Subcutaneous abdominal adipose tissue (tissue), 5 donors: ENCODE data around the gene SIAH1.
"Not testable (repeated sequence)": the region's sequence is repeated elsewhere in the genome, so short reads cannot be mapped to it uniquely, and the experiment has no call there.

Experiments
- H3K27ac ChIP-seq: one replicate; pipeline ENCODE4 v1.7.0; 2013; ENCODE audit warnings: low read depth, mild to moderate bottlenecking, inconsistent platforms, low read length, moderate library complexity
- H3K27me3 ChIP-seq, 5 donors: one replicate each; pipeline ENCODE4 v1.7.0; 2013; ENCODE audit warnings: low read length in 5 of 5, inconsistent platforms in 1 of 5; ENCODE audit not compliant: control insufficient read depth in 5 of 5, insufficient read depth in 4 of 5
- H3K36me3 ChIP-seq, 5 donors: one replicate each; pipeline ENCODE4 v1.7.0; 2013; ENCODE audit warnings: low read length in 5 of 5; ENCODE audit not compliant: control insufficient read depth in 5 of 5, insufficient read depth in 5 of 5
- H3K4me1 ChIP-seq, 5 donors: one replicate each; pipeline ENCODE4 v1.7.0; 2013; ENCODE audit warnings: low read length in 5 of 5, mild to moderate bottlenecking in 3 of 5, moderate library complexity in 1 of 5; ENCODE audit not compliant: control insufficient read depth in 5 of 5, insufficient read depth in 5 of 5
- H3K4me3 ChIP-seq, 5 donors: one replicate each; pipeline ENCODE4 v1.7.0; 2013; ENCODE audit warnings: low read length in 5 of 5, low read depth in 1 of 5
- H3K9ac ChIP-seq, 5 donors: one replicate each; pipeline ENCODE4 v1.7.0; 2013; ENCODE audit warnings: low read length in 5 of 5, mild to moderate bottlenecking in 4 of 5, moderate library complexity in 3 of 5
- H3K9me3 ChIP-seq, 5 donors: one replicate each; pipeline ENCODE4 v1.7.0; 2013; ENCODE audit warnings: low read length in 5 of 5; ENCODE audit not compliant: control insufficient read depth in 5 of 5
- donor health status: healthy.
- donor health status: healthy.
- donor health status: healthy.
- donor health status: healthy.
- donor health status: healthy.

SIAH1 gene

DNA sequence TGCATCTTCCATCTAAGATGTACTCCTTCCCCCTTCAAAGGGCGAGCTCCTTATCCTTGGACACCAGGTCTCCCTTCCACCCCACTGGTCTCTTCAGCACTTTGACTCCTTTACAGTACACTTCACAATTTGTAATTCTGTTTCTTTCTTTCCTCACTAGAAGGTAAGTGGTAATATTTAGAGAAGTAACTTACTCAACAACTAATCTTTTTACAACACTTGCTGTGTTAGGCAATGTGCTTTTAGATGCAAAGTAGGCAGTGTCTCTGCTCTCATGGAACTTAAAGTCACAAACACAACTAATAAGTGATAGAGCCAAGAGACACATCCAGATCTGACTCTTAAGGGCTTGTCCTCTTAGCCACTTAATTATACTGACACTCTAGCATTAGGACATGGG, 6.4 kb downstream of the SIAH1 start:
- Histone ChIP-seq H3K9ac (peak overlapping the region in 1 of 5 donors; percentile 19), H3K4me1 (peaks cover 4 to 92% (median 80%) of the 10 kb centered on the region in 5 donors)

DNA sequence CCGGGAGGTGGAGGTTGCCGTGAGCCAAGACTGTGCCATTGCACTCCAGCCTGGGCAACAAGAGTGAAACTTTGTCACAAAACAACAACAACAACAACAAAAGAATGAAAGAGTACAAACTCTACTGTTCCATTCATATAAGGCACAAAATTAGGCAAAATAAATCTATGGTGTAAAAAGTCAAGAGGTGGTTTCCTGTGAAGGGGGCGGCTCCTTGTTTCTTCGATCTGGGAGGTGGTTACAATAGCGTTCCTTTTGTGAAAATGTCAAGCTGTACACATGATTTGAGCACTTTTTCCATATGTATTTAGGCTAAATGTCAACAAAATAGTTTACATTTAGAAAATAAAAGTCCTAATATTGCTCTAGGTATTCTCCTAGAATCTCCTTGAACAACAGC, 6.9 kb downstream of the SIAH1 start:
- Histone ChIP-seq H3K9me3 (no peaks in the 10 kb centered on the region), H3K27ac (peak overlapping the region; percentile 38), H3K4me3 (no peak overlapping the region), H3K27me3 (no peaks in the 10 kb centered on the region), H3K36me3 (no peaks in the 10 kb centered on the region), H3K9ac (no peak overlapping the region), H3K4me1 (peaks cover 3 to 92% (median 80%) of the 10 kb centered on the region in 5 donors)

More for the DNA sequence above, 6.4 kb downstream of the SIAH1 start:
- H3K4me3 ChIP-seq = no peak overlapping the region
- H3K9me3 ChIP-seq = no peaks in the 10 kb centered on the region
- no peaks in the 10 kb centered on the region for H3K27me3 ChIP-seq
- peak overlapping the region; percentile 38 for H3K27ac ChIP-seq
- H3K36me3 ChIP-seq = no peaks in the 10 kb centered on the region

DNA sequence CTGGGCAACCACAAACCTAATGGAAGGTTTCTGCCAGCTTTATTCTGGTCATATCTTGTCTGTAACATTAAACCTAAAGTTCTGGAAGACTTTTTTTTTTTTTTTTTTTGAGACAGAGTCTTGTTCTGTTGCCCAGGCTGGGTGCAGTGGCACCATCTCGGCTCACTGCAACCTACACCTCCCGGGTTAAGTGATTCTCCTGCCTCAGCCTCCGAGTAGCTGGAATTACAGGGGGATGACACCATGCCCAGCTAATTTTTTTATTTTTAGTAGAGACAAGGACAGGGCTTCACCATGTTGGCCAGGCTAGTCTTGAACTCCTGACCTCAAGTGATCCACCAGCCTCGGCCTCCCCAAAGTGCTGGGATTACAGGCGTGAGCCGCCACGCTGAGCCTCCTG, 7.9 kb downstream of the SIAH1 start:
- not testable (repeated sequence) for H3K27ac ChIP-seq, H3K27me3 ChIP-seq, H3K9me3 ChIP-seq, H3K4me3 ChIP-seq, H3K9ac ChIP-seq, H3K36me3 ChIP-seq
- H3K4me1 ChIP-seq = peaks cover 5 to 91% (median 76%) of the 10 kb centered on the region in 5 donors

DNA sequence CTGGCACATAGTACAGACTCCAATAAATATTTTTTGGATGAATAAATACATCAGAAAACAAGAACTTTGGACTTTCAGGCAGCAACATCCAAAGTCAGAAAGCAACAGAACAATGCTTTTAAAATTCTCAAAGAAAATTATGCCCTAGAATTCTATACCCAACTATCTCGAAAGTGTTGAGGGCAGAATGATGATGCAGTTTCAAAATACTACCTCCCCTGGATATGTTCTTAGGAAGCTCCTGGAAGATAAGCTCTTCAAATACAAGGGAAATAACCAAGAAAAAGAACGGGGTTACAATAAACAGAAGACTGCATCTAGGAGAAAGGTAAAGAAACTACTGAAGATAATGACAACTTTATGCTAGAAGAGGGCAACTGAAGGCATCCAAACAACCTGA, 11.0 kb downstream of the SIAH1 start:
- H3K9ac ChIP-seq = peak overlapping the region in 1 of 5 donors; percentile 25
- H3K27me3 ChIP-seq = no peaks in the 10 kb centered on the region
- H3K4me1 ChIP-seq = peaks cover 8 to 84% (median 70%) of the 10 kb centered on the region in 5 donors
- no peak overlapping the region for H3K4me3 ChIP-seq
- H3K9me3 ChIP-seq = no peaks in the 10 kb centered on the region
- no peaks in the 10 kb centered on the region for H3K36me3 ChIP-seq
- peak overlapping the region; percentile 49 for H3K27ac ChIP-seq

DNA sequence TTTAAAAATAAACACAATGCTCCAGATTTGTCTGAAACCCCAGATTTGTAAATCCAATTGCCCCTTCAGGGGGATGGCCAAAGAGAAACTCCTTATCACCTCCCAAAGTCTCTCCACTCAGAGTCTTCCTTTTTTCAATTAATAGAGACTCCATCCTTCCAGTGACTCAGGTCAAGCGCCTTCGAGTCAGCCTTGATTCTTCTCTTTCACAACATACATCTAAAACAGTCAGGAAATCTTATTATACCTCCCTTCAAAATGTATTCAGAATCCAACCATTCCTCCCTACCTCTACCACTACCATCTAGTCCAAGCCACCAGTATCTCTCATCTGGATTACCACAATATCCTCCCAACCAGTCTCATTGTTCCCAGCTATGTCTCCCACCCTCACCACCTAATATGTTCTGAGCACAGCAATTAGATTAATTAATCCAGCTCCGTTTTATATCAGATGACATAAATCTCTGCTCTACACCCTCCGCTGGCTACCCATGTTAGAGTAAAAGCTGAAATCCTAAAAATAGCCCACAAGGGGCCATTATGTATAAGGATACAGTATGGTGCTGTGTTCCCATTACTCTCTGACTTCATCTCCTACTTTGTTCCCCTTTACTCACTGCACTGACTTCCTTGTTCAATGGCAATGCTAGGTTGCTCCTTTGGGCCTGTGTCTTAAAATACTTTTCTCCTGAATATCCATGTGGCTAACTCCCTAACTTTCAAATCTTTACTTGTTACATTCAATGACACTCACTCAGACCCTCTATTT, 11.8 kb downstream of the SIAH1 start:
- H3K4me1 ChIP-seq = peaks cover 6 to 78% (median 62%) of the 10 kb centered on the region in 5 donors

DNA sequence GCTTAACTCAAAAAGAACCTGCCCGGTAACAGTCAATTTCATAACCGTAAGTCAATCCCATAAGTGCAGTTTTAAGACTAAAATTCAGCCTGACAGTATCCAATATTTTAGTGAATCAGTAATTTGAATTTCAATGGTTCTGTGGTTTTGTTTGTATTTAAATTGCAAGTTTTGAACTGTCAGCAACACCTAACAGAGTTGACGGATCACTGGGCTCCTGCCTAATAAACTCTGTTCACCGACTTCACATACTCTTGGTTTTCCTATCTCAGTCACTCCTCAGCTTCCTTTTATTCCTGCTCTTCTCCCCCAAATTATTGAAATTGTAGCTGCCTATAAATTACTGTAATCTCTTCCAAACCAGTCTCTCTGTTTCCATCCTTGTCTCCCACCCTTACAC, 12.5 kb downstream of the SIAH1 start:
- H3K4me3 ChIP-seq = no peak overlapping the region
- peaks cover 6 to 74% (median 59%) of the 10 kb centered on the region in 5 donors for H3K4me1 ChIP-seq
- H3K9me3 ChIP-seq = no peaks in the 10 kb centered on the region
- no peaks in the 10 kb centered on the region for H3K36me3 ChIP-seq
- H3K9ac ChIP-seq = no peak overlapping the region
- no peaks in the 10 kb centered on the region for H3K27me3 ChIP-seq
- peak overlapping the region; percentile 49 for H3K27ac ChIP-seq

More for the DNA sequence above, 11.8 kb downstream of the SIAH1 start:
- H3K27me3 ChIP-seq = no peaks in the 10 kb centered on the region
- H3K36me3 ChIP-seq = no peaks in the 10 kb centered on the region
- no peak overlapping the region for H3K4me3 ChIP-seq
- peak overlapping the region; percentile 49 for H3K27ac ChIP-seq
- H3K9ac ChIP-seq = peak overlapping the region in 1 of 5 donors; percentile 25
- no peaks in the 10 kb centered on the region for H3K9me3 ChIP-seq

DNA sequence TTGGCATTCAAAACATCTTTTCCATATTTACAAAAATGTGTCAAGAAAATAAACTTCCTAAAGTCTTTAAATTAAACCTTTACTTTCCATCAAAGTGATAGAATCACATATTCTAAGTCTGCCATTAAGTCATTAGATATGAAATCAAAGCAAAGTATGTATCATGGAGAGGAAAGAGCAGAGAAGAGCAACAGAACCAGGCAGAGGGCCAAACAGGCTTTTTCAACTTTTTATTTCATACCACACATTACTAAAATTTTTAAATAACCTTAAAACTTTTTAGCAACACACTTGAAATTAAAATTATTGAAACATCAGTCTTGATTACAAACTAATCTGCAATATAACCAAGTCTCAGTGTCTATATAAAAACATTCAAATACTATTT, 13.8 kb downstream of the SIAH1 start:
- H3K9me3 ChIP-seq = no peaks in the 10 kb centered on the region
- H3K4me1 ChIP-seq = peaks cover 6 to 78% (median 68%) of the 10 kb centered on the region in 5 donors
- no peaks in the 10 kb centered on the region for H3K27me3 ChIP-seq
- H3K27ac ChIP-seq = peak overlapping the region; percentile 15
- H3K36me3 ChIP-seq = no peaks in the 10 kb centered on the region
- H3K9ac ChIP-seq = no peak overlapping the region
- no peak overlapping the region for H3K4me3 ChIP-seq

DNA sequence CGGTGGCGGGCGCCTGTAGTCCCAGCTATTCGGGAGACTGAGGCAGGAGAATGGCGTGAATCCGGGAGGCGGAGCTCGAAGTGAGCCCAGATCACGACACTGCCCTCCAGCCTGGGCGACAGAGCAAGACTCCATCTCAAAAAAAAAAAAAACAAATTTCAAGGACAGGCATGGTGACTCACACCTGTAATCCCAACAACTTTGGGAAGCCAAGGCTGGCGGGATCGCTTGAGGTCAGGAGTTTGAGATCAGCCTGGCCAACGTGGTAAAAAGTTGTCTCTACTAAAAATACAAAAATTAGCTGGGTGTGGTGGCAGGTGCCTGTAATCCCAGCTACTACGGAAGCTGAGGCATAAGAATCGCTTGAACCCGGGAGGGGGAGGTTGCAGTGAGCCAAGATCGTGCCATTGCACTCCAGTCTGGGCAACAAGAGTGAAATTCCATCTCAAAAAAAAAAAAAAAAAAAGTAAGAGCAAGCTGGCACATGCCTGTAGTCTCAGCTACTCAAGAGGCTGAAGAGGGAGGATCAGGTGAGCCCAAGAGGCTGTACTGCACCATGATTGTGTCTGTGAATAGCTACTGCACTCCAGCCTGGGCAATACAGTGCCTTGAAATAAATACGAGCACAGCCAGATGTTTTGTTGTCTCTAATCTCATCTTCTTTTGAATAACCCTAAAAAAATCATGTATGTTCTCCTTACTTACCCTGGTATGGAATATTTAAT, 14.4 kb downstream of the SIAH1 start:
- H3K27me3 ChIP-seq, H3K36me3 ChIP-seq, H3K9me3 ChIP-seq, H3K4me3 ChIP-seq, H3K9ac ChIP-seq: not testable (repeated sequence)
- H3K4me1 ChIP-seq = peaks cover 6 to 76% (median 71%) of the 10 kb centered on the region in 5 donors
- H3K27ac ChIP-seq = peak overlapping the region; percentile 15

DNA sequence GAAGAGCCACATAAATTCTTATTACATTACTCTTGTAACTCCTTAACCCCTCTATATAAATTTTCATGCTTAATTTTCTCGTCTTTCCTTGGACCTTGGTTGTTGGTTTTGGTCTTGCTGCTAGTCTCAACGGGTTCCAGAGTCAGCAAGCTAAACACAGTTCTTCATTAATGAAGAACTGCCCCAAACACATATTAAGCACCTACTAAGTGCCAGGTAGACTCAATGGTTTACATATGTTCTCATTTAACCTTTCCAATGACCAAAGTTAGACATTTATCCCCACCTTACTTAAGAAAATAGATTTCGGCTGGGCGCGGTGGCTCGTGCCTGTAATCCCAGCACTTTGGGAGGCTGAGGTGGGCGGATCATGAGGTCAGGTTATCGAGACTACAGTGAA, 15.0 kb downstream of the SIAH1 start:
- Histone ChIP-seq H3K4me3 (no peak overlapping the region), H3K9ac (no peak overlapping the region), H3K27ac (no peak overlapping the region), H3K27me3 (no peaks in the 10 kb centered on the region), H3K36me3 (no peaks in the 10 kb centered on the region), H3K9me3 (no peaks in the 10 kb centered on the region), H3K4me1 (peaks cover 6 to 76% (median 70%) of the 10 kb centered on the region in 5 donors)

DNA sequence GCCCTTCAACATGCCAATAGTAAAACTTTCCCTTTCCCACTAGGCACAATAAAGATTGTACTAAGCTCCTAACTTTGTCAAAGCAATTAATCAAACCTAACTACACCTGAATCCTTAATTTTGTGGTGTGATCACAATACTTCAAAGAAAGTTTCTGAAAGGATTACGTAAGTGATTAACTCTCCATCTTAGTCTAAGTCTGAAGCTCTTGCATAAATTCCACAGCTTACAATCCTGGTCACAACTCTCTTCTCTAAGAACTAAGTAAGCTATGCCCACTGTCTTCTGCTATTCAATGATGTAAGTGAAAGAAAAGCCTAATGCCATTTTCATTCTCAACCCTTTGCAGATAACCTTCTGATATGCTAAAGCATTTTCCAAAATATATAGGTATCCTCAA, 15.4 kb downstream of the SIAH1 start:
- H3K9ac ChIP-seq = no peak overlapping the region
- H3K36me3 ChIP-seq = no peaks in the 10 kb centered on the region
- no peaks in the 10 kb centered on the region for H3K27me3 ChIP-seq
- H3K4me3 ChIP-seq = no peak overlapping the region
- no peak overlapping the region for H3K27ac ChIP-seq
- H3K9me3 ChIP-seq = no peaks in the 10 kb centered on the region
- H3K4me1 ChIP-seq = peaks cover 6 to 76% (median 70%) of the 10 kb centered on the region in 5 donors
